Peyer's patch (tissue), 4 donors: Measurements from ENCODE around the gene WBP2.

Source experiments
- CTCF ChIP-seq, 6 experiments: fragments of 450-650 bp in 4 of 6; fragments of 200-600 bp in 2 of 6; sonication (generic) in 1 of 6; IDR thresholded peaks; one replicate each; pipeline ENCODE4 v1.5.1; 2017 to 2019; ENCODE audit warnings: antibody characterized with exemption in 6 of 6, mild to moderate bottlenecking in 3 of 6, moderate library complexity in 1 of 6
- POLR2A ChIP-seq, 2 donors: fragments of 450-650 bp; IDR thresholded peaks; one replicate each; pipeline ENCODE4 v1.5.1; 2017; ENCODE audit warnings: antibody characterized with exemption in 2 of 2, mild to moderate bottlenecking in 2 of 2, moderate library complexity in 2 of 2

DNA sequence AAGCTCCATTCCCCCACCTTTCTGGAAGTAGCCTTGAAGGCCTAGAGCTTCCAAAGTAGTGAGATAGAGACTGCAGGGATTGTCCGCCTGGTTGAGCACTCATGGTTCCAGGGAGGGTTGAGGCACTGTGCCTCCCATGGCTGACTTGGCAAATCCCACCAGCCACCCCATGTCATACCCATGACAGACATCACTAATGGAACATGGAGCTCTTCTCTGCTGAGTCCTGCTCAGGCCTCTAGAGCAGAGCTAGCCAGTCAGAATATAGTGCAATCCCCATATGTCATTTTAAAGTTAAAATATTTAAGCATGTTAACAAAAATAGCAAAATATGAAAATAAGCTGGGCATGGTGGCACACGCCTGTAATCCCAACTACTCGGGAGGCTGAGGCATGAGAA lies 39.7 kb downstream of the WBP2 start:
- no peak for TF ChIP-seq CTCF (IDR thresholded peaks at IDR 0.05)
- no peak for TF ChIP-seq POLR2A (IDR thresholded peaks at IDR 0.05)
